Chondrocyte (in vitro differentiated cells): ENCODE results near the gene ANKK1. TPM values are rescaled to one million over a fixed set of nuclear protein-coding genes. Genes with fewer than 3 reads are reported as not detected.

Experiments used
- DNase-seq: peaks from one replicate; pipeline ENCODE4 v3.0.0; 2021; ENCODE audit warnings: mixed read lengths, low spot score
- H3K27ac Mint-ChIP-seq: one replicate; pipeline ENCODE4 v1.8.0; 2021; ENCODE audit warnings: mild to moderate bottlenecking, moderate library complexity, mixed read lengths; ENCODE audit not compliant: unreplicated experiment
- H3K27me3 Mint-ChIP-seq: 2 replicates; pipeline ENCODE4 v1.8.0; 2021; ENCODE audit warnings: low read depth, mixed read lengths
- H3K36me3 Mint-ChIP-seq: 2 replicates; pipeline ENCODE4 v1.8.0; 2021; ENCODE audit warnings: low read depth, mixed read lengths
- H3K4me1 Mint-ChIP-seq: 2 replicates; pipeline ENCODE4 v1.8.0; 2021; ENCODE audit warnings: low read depth, mild to moderate bottlenecking, mixed read lengths
- H3K4me3 Mint-ChIP-seq: one replicate; pipeline ENCODE4 v1.8.0; 2021; ENCODE audit warnings: mild to moderate bottlenecking, moderate library complexity, mixed read lengths; ENCODE audit not compliant: unreplicated experiment
- H3K9me3 Mint-ChIP-seq: 2 replicates; pipeline ENCODE4 v1.8.0; 2021; ENCODE audit warnings: low read depth, mixed read lengths
- CTCF ChIP-seq: fragments of 200-600 bp; sonication (generic); IDR thresholded peaks from 2 replicates; pipeline ENCODE4 v1.5.0; 2021; ENCODE audit warnings: antibody characterized with exemption, mild to moderate bottlenecking, moderate library complexity
- total RNA-seq: library from RNA; stranded (reverse); gene quantifications from 3 replicates; pipeline ENCODE4 v1.2.1, GENCODE V29; 2021

ANKK1 gene
- total RNA-seq, 1 donor from 2014 or later: not detected

- H3K4me1 Mint-ChIP-seq: no peaks in the 10 kb centered on the region
- no peak overlapping the region for H3K4me3 Mint-ChIP-seq
- TF ChIP-seq CTCF: no peak
- H3K36me3 Mint-ChIP-seq: no peaks in the 10 kb centered on the region
- H3K9me3 Mint-ChIP-seq: no peaks in the 10 kb centered on the region
- no peak for DNase-seq
- H3K27me3 Mint-ChIP-seq: peaks cover 5% of the 10 kb centered on the region
- no peak overlapping the region for H3K27ac Mint-ChIP-seq
Observed at GRCh38 chr11:113411536-113411935, 24.0 kb downstream of the ANKK1 start.

GRCh38 chr11:113412675-113413074 is 25.1 kb downstream of the ANKK1 start:
- H3K4me1 Mint-ChIP-seq: no peaks in the 10 kb centered on the region
- no peaks in the 10 kb centered on the region for H3K9me3 Mint-ChIP-seq
- no peak overlapping the region for H3K4me3 Mint-ChIP-seq
- no peak for TF ChIP-seq CTCF
- no peaks in the 10 kb centered on the region for H3K36me3 Mint-ChIP-seq
- H3K27me3 Mint-ChIP-seq: peaks cover 5% of the 10 kb centered on the region
- DNase-seq: no peak
- H3K27ac Mint-ChIP-seq: no peak overlapping the region

- Mint-ChIP-seq H3K27ac (no peak overlapping the region), H3K27me3 (peaks cover 11% of the 10 kb centered on the region)
Observed at GRCh38 chr11:113415343-113415742, 27.8 kb downstream of the ANKK1 start.

GRCh38 chr11:113417428-113417827 is 29.8 kb downstream of the ANKK1 start:
- no peak overlapping the region for H3K4me3 Mint-ChIP-seq
- no peak for DNase-seq
- no peaks in the 10 kb centered on the region for H3K36me3 Mint-ChIP-seq
- no peak for TF ChIP-seq CTCF
- H3K27ac Mint-ChIP-seq: no peak overlapping the region
- no peaks in the 10 kb centered on the region for H3K9me3 Mint-ChIP-seq
- no peaks in the 10 kb centered on the region for H3K4me1 Mint-ChIP-seq
- H3K27me3 Mint-ChIP-seq: peaks cover 24% of the 10 kb centered on the region

More at GRCh38 chr11:113415343-113415742, 27.8 kb downstream of the ANKK1 start:
- H3K4me3 Mint-ChIP-seq: no peak overlapping the region
- H3K9me3 Mint-ChIP-seq: no peaks in the 10 kb centered on the region
- no peak for DNase-seq
- H3K4me1 Mint-ChIP-seq: no peaks in the 10 kb centered on the region
- TF ChIP-seq CTCF: no peak
- H3K36me3 Mint-ChIP-seq: no peaks in the 10 kb centered on the region

- DNase-seq: no peak
- no peaks in the 10 kb centered on the region for H3K4me1 Mint-ChIP-seq
- no peak overlapping the region for H3K27ac Mint-ChIP-seq
- TF ChIP-seq CTCF: no peak
- no peaks in the 10 kb centered on the region for H3K36me3 Mint-ChIP-seq
- no peak overlapping the region for H3K4me3 Mint-ChIP-seq
- peaks cover 29% of the 10 kb centered on the region for H3K27me3 Mint-ChIP-seq
- no peaks in the 10 kb centered on the region for H3K9me3 Mint-ChIP-seq
Observed at GRCh38 chr11:113419454-113420003, 31.9 kb downstream of the ANKK1 start.
